Neural cell (in vitro differentiated cells): Measurements from ENCODE around the gene PDE7B. TPM values are rescaled to one million over a fixed set of nuclear protein-coding genes. Genes with fewer than 3 reads are reported as not detected.

Experiments
- H2AFZ ChIP-seq: fragments of 200-600, 300-800 bp; sonication (generic), shearing (Covaris generic); 2 replicates; pipeline ENCODE4 v1.6.0; 2014; ENCODE audit warnings: low read depth, mild to moderate bottlenecking, antibody characterized with exemption, low read length, moderate library complexity
- H3F3A ChIP-seq: fragments of 200-600 bp; shearing (Covaris generic); 2 replicates; pipeline ENCODE4 v1.6.1; 2016; ENCODE audit warnings: mild to moderate bottlenecking, moderate library complexity, mixed read lengths, antibody characterized with exemption, low read length; ENCODE audit not compliant: insufficient read depth, poor library complexity, severe bottlenecking
- H3K27ac ChIP-seq: fragments of 200-600, 300-800 bp; sonication (generic), shearing (Covaris generic); 2 replicates; pipeline ENCODE4 v1.5.1; 2014; ENCODE audit warnings: mild to moderate bottlenecking, low read length, moderate library complexity
- H3K27me3 ChIP-seq: fragments of 300-800, 200-600 bp; sonication (generic), shearing (Covaris generic); 2 replicates; pipeline ENCODE4 v1.6.0; 2014; ENCODE audit warnings: mild to moderate bottlenecking, low read depth, low read length, moderate library complexity; ENCODE audit not compliant: insufficient read depth
- H3K36me3 ChIP-seq: fragments of 300-800, 200-600 bp; sonication (generic), shearing (Covaris generic); 2 replicates; pipeline ENCODE4 v1.5.1; 2014; ENCODE audit warnings: mild to moderate bottlenecking, antibody characterized with exemption, low read length, moderate library complexity; ENCODE audit not compliant: insufficient read depth
- H3K4me2 ChIP-seq: fragments of 300-800, 200-600 bp; sonication (generic), shearing (Covaris generic); 2 replicates; pipeline ENCODE4 v1.6.0; 2014; ENCODE audit warnings: mild to moderate bottlenecking, low read length
- H3K4me3 ChIP-seq: fragments of 300-800, 200-600 bp; sonication (generic), shearing (Covaris generic); 2 replicates; pipeline ENCODE4 v1.5.1; 2014; ENCODE audit warnings: mild to moderate bottlenecking, low read length, moderate library complexity
- H3K79me2 ChIP-seq: fragments of 200-600 bp; shearing (Covaris generic); replicated peaks from 2 replicates; pipeline ENCODE4 v1.6.0; 2014; ENCODE audit warnings: mild to moderate bottlenecking, low read length, moderate library complexity; ENCODE audit not compliant: insufficient read depth
- H3K9ac ChIP-seq: fragments of 300-800, 200-600 bp; sonication (generic), shearing (Covaris generic); 2 replicates; pipeline ENCODE4 v1.6.1; 2016; ENCODE audit warnings: mild to moderate bottlenecking, low read length, mixed read lengths
- H3K9me2 ChIP-seq: fragments of 200-600 bp; shearing (Covaris generic); 2 replicates; pipeline ENCODE4 v1.6.1; 2016; ENCODE audit warnings: mild to moderate bottlenecking, low read length, mixed read lengths; ENCODE audit not compliant: insufficient read depth
- H3K9me3 ChIP-seq: fragments of 200-600, 300-800 bp; sonication (generic), shearing (Covaris generic); 2 replicates; pipeline ENCODE4 v1.6.1; 2016; ENCODE audit warnings: mild to moderate bottlenecking, mixed run types, low read length, moderate library complexity, mixed read lengths
- H4K20me1 ChIP-seq: fragments of 200-600 bp; shearing (Covaris generic); 2 replicates; pipeline ENCODE4 v1.6.1; 2016; ENCODE audit warnings: mild to moderate bottlenecking, mixed run types; ENCODE audit not compliant: insufficient read depth
- CTCF ChIP-seq: fragments of 450-650 bp; IDR thresholded peaks from 2 replicates; pipeline ENCODE4 v1.5.1; 2014; ENCODE audit warnings: antibody characterized with exemption, mild to moderate bottlenecking, moderate library complexity; ENCODE audit not compliant: poor library complexity, severe bottlenecking
- EP300 ChIP-seq: fragments of 450-650 bp; conservative IDR thresholded peaks from 2 replicates; pipeline ENCODE4 v1.6.1; 2014; ENCODE audit warnings: antibody characterized with exemption, mild to moderate bottlenecking, moderate library complexity; ENCODE audit not compliant: poor library complexity, severe bottlenecking
- EZH2 ChIP-seq: fragments of 200-600, 300-800 bp; shearing (Covaris generic), sonication (generic); IDR thresholded peaks from 2 replicates; pipeline ENCODE4 v1.6.1; 2014; ENCODE audit warnings: antibody characterized with exemption, low read length, borderline replicate concordance, mild to moderate bottlenecking; ENCODE audit not compliant: insufficient read depth, poor library complexity, severe bottlenecking
- MXI1 ChIP-seq: fragments of 450-650 bp; conservative IDR thresholded peaks from 2 replicates; pipeline ENCODE4 v1.6.1; 2014; ENCODE audit warnings: antibody characterized with exemption, mild to moderate bottlenecking; ENCODE audit not compliant: poor library complexity, severe bottlenecking
- POLR2AphosphoS5 ChIP-seq: IDR thresholded peaks from 2 replicates; pipeline ENCODE4 v1.6.1; 2012
- RAD21 ChIP-seq: fragments of 450-650 bp; conservative IDR thresholded peaks from 2 replicates; pipeline ENCODE4 v1.6.1; 2014; ENCODE audit warnings: antibody characterized with exemption, mild to moderate bottlenecking, moderate library complexity
- REST ChIP-seq: IDR thresholded peaks from 2 replicates; pipeline ENCODE4 v1.6.1; 2012; ENCODE audit warnings: borderline replicate concordance
- SMC3 ChIP-seq: fragments of 450-650 bp; conservative IDR thresholded peaks from 2 replicates; pipeline ENCODE4 v1.6.1; 2014; ENCODE audit warnings: antibody characterized with exemption, mild to moderate bottlenecking, moderate library complexity; ENCODE audit not compliant: poor library complexity
- TAF1 ChIP-seq: IDR thresholded peaks from 2 replicates; pipeline ENCODE4 v1.6.1; 2012; ENCODE audit warnings: low read depth
- polyA plus RNA-seq: library from polyadenylated mRNA; depleted of rRNA; stranded (reverse); fragments of >200 nt; gene quantifications from 2 replicates; pipeline ENCODE4 v1.2.3, GENCODE V29; 2014

Gene PDE7B
- polyA plus RNA-seq, 1 donor from 2014 or later, result 5.9 TPM

- Histone ChIP-seq H4K20me1 (no peaks in the 10 kb centered on the region), H3K9ac (no peak overlapping the region), H3K27ac (no peak overlapping the region), H3K36me3 (no peaks in the 10 kb centered on the region), H3K9me3 (no peaks in the 10 kb centered on the region), H3K9me2 (no peaks in the 10 kb centered on the region), H3K4me2 (no peak overlapping the region), H3K79me2 (no peaks in the 10 kb centered on the region), H3K27me3 (no peaks in the 10 kb centered on the region), H3F3A (peaks cover 4% of the 10 kb centered on the region), H3K4me3 (peak overlapping the region; percentile 5), H2AFZ (no peak overlapping the region)
- TF ChIP-seq EZH2 (no peak), POLR2AphosphoS5 (no peak), MXI1 (no peak), REST (no peak), EP300 (no peak), TAF1 (no peak), SMC3 (no peak), RAD21 (no peak), CTCF (no peak)
These were observed 99.7 kb downstream of the PDE7B start for GRCh38 chr6:135951169-135951568.

- Histone ChIP-seq H3K79me2 (no peaks in the 10 kb centered on the region), H3K9me2 (no peaks in the 10 kb centered on the region), H3K4me2 (no peak overlapping the region), H3K27ac (peak overlapping the region; percentile 87), H3K9me3 (no peaks in the 10 kb centered on the region), H2AFZ (no peak overlapping the region), H3F3A (peaks cover 4% of the 10 kb centered on the region), H4K20me1 (no peaks in the 10 kb centered on the region), H3K36me3 (no peaks in the 10 kb centered on the region), H3K27me3 (no peaks in the 10 kb centered on the region), H3K9ac (peak overlapping the region; percentile 45), H3K4me3 (peak overlapping the region; percentile 35)
- TF ChIP-seq EZH2 (no peak), EP300 (peak; percentile 97), POLR2AphosphoS5 (peak; percentile 84), TAF1 (no peak), RAD21 (no peak), CTCF (no peak), SMC3 (peak; percentile 16)
These were observed 102.3 kb downstream of the PDE7B start for GRCh38 chr6:135953818-135954217.
